HG02798 (cell line): Measurements from ENCODE around the gene MAGEB10.
"Not testable (repeated sequence)": the region's sequence is repeated elsewhere in the genome, so short reads cannot be mapped to it uniquely, and the experiment has no call there.

Source experiments
- ATAC-seq: cut with Tn5 transposase; IDR thresholded peaks from one replicate; pipeline ENCODE4 v1.9.1; 2021; ENCODE audit warnings: mild to moderate bottlenecking; ENCODE audit not compliant: unreplicated experiment, poor library complexity

The MAGEB10 gene, protein sequence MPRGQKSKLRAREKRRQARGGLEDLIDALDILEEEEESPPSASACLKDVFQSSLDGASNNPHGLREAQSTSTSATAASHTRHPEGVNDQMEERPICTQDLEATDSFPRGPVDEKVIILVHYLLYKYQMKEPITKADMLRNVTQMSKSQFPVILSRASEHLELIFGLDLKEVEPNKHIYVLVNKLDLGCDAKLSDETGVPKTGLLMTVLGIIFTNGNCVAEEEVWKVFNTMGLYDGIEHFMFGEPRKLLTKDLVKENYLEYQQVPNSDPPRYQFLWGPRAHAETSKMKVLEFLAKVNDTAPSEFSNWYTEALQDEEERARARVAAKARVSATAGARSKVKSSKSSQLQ

GRCh38 chrX:27807690-27808089 is at the start of gene MAGEB10:
Gene MAGEB10, plus strand, starts transcription at chrX:27807990. Its CDS starts 13,317 bp downstream, at chrX:27821307.
- ATAC-seq = no peak

DNA sequence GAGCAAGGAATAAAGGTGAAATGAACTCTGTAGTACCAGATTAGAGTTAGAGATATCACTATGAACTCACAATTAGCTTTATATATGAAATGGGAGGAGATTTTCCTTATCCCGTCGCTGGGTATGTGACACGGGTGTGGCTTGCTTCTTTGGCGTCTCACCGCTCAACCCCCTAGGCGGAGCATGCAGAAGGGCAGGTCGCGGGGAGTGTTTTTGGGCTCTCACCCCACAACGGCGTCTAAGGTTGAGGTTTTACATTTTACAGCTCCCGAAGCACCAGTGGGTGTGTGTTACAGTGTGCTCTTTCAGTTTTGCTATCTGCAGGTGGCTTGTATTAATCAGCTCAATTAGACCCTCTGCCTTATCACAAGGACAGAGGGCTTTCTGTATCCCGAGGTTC is 42.1 kb upstream of the MAGEB10 start:
- no peak for ATAC-seq

DNA sequence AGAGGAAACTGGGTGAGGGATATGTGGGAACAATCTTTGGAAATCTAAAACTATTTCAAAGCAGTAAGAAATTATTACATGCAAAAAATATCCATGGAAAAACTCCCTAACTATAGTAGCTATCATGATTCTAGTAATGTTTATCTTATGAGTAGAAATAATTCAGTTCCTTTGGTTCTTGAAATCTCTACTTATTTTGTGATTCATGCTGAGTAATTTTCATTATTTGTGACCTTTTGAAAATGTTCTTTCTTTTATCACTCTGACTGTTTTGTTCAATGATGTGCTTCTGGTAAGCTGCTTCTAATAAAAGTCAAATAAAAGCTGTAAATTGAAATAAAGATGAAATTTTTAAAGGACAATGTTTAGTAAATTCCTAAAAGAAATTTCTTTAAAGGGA is 40.4 kb upstream of the MAGEB10 start:
- no peak for ATAC-seq

DNA sequence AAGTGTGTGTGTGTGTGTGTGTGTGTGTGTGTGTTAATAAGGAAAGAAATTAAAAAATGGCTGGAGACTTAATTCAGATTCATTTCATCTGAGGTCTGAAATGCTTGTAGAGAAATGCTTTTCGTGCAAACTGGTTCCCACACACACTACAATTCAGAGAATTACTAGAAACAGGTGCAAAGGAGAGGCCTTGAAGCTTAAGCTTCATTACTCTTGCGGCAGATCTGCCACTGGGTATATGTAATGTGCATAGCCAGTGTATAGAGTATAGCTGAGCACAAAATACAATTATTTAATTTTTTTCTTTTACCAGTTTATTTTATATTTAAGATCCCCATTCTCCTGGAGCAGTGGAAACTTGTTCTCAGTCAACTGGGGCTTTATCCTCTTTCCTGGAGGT is 31.8 kb upstream of the MAGEB10 start:
- no peak for ATAC-seq

DNA sequence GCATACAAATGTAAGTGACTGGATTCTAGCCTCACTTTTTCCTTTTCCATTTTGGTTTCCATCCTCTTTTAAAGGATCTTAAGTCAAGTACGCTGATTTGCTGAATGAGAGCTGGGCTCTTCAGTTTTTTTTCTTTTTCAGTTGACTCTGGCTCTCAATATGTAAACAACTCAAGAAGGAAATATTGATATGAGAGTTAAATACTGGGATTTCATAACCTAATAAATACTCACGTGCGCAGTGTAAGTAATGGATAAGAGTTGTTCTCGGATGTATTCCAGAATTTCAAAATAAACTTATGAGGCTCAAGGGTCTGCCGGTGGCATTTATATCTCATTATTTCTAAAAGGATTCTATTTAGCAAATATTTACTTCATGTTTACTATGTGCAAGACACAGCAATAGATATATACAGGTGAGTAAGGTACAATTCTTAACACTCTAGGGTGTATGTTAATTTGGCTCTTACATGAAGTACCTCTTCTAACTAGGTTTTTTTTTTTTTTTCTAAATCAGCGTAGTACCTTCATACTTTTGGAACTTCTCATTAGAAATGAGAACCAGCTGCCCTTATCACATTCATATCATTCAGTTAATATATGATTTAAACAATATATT is 11.0 kb upstream of the MAGEB10 start:
- ATAC-seq = no peak

DNA sequence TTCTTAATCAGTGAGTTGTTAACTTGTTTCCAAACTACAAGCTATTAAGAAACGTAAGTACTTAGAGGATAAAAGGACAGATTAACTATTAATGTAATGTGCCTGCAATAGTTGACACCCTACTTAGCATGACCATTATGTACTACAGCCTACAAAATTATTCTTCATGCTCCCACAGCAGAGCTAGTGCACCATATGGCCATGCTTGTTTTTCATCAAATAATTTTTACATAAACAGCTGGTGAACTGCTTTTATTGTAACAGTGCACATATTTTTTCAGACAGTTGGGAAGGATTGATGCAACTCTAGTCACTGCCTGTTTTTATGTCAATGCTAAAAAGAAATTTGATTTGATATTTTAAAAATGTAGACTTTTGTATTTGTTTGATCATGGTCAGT is 10.2 kb upstream of the MAGEB10 start:
- no peak for ATAC-seq

GRCh38 chrX:27808226-27808625 is 436 bp downstream of the MAGEB10 start:
- ATAC-seq = no peak

GRCh38 chrX:27808991-27809859 is 1.4 kb downstream of the MAGEB10 start:
- ATAC-seq = not testable (repeated sequence)

DNA sequence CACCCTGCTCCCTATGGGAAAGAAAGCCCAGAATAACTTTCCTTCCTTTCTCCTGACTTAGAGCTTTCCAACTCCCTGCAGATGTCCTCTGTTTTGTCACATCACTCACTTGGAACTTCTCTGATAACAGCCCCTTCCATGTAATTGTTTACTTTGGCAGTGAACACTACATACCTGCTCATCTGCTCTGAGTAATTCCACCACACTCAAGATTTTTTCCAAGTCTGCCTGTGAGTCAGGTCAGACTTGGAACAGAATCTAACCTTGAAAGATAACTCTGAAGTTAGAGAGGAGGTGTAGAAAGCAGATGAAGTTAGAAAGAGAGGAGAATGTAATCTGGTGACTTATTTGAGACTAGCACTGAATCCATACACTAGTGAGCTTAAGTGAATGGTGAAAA is 7.4 kb downstream of the MAGEB10 start:
- no peak for ATAC-seq

GRCh38 chrX:27823812-27824211 is 16.0 kb downstream of the MAGEB10 start:
- ATAC-seq = no peak

DNA sequence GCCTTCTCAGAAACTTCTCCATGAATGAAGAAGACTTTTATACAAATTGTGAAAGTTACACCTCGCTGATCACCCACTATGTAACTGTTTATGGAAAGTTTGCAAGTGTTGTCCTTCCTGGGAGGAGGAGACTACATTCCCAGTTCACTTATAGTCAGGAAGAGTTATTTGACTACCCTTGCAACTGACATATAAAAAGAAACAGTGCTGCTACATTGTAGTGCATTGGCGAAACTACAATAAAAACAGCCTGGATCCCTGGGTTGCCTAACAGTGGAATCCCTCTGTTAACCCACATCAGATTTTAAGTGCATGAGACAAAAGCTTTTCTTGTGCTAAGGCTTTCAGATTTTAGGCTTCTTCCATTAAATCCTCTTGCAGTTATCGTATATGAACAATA is 30.4 kb downstream of the MAGEB10 start:
- no peak for ATAC-seq

DNA sequence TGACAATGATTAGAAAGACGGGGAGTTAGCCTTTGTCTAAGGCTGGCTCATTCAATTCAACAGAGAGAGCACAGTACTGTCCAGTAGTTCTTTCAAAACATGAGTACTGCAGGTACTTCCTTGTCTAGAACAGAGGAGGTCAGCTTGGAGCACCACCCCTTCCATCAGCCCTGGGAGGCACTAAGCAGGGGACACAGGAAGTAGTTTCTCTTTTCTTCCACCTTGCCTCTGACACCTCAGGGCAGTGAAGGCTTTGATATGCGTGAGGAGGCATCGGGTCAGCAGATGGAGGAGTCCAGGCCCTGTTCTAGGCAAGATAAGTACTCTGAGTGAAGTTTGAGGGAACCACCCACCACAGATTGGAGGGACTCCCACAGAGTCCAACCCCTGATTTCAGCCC is 33.1 kb downstream of the MAGEB10 start:
- no peak for ATAC-seq

DNA sequence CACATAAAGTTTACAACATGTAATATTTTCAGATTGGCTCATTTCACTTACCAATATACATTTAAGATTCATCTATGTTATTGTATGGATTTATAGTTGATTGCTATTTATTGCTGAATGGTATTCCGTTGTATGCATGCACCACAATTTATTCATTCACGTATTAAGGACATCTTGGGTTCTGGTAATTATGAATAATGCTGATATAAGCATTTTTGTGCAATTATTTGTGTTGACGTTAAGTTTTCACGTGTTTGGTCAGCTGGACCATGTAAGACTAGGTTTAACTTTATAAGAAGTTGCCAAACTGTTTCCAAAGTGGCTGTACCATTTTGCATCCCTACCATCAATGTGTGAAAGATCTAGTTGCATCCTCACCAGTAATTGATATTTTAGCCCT is 35.1 kb downstream of the MAGEB10 start:
- ATAC-seq = no peak

GRCh38 chrX:27860337-27860736 is 52.5 kb downstream of the MAGEB10 start:
- no peak for ATAC-seq

DNA sequence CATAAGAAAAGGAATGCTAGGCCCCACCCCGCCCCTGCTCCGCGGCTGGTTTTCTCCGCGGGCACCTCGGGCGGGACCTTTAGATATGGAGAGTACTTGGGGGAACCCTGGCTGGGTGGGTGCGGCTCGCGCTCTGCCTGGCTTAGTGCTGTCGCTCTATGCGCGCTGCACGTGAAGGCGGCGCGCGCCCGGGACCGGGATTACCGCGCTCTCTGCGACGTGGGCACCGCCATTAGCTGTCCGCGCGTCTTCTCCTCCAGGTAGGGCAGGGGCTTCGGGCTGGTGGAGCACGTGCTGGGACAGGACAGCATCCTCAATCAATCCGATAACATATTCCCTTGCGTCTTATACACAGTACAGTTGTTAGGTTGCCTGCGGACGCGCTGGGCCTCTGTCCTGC is 56.0 kb downstream of the MAGEB10 start:
- ATAC-seq = no peak
